K562 (cell line): ENCODE measurements around the gene NFXL1.

Experiments used
- BRCA1 ChIP-seq, 2 experiments: fragments of 450-650 bp in 1 of 2; sonication (generic) in 1 of 2; formaldehyde crosslinking in 1 of 2; IDR thresholded peaks; 2 replicates each; pipeline versions ENCODE4 v1.5.0 to v1.6.1; 2017 to 2020; ENCODE audit warnings: mild to moderate bottlenecking in 1 of 2, missing genetic modification reagents in 1 of 2
- FOXP1 ChIP-seq: sonication (generic); formaldehyde crosslinking; IDR thresholded peaks from 2 replicates; pipeline ENCODE4 v1.8.0; 2022; ENCODE audit warnings: mild to moderate bottlenecking, missing genetic modification reagents
- ZNF586 ChIP-seq: fragments of 450-650 bp; formaldehyde crosslinking; conservative IDR thresholded peaks from 2 replicates; pipeline ENCODE4 v1.4.0; 2020; ENCODE audit warnings: mild to moderate bottlenecking, moderate library complexity
- ZNF589 ChIP-seq: fragments of 200-800 bp; sonication (Bioruptor generic); IDR thresholded peaks from 2 replicates; pipeline ENCODE4 v1.6.1; 2016; ENCODE audit warnings: low read depth, missing genetic modification characterization, missing compliant biosample characterization
- TF ChIP-seq, protein P1 (sequence below): fragments of 450-650 bp; IDR thresholded peaks from 2 replicates; pipeline ENCODE4 v1.6.1; 2016; ENCODE audit warnings: missing biosample characterization, missing genetic modification characterization
- TF ChIP-seq, protein P2 (sequence below): IDR thresholded peaks from 3 replicates; pipeline ENCODE4 v1.6.1; 2011; ENCODE audit warnings: borderline replicate concordance, mild to moderate bottlenecking, moderate library complexity; ENCODE audit not compliant: insufficient read length; ENCODE audit errors: extremely low read depth
- TF ChIP-seq, protein P3 (sequence below): fragments of 250-450 bp; sonication (Bioruptor Pico); IDR thresholded peaks from 2 replicates; pipeline ENCODE4 v1.6.1; 2021; ENCODE audit warnings: mild to moderate bottlenecking
- TF ChIP-seq, protein P4 (sequence below), 3 experiments: IDR thresholded peaks in 2 of 3; conservative IDR thresholded peaks in 1 of 3; 2 replicates each; pipeline ENCODE4 v1.5.1; 2011 to 2012; ENCODE audit warnings: low read length in 3 of 3, mild to moderate bottlenecking in 3 of 3, control low read depth in 2 of 3, improper control_type of control experiment in 1 of 3, inconsistent platforms in 1 of 3, low read depth in 1 of 3, mixed read lengths in 1 of 3, moderate library complexity in 1 of 3; ENCODE audit not compliant: insufficient read depth in 2 of 3

DNA sequence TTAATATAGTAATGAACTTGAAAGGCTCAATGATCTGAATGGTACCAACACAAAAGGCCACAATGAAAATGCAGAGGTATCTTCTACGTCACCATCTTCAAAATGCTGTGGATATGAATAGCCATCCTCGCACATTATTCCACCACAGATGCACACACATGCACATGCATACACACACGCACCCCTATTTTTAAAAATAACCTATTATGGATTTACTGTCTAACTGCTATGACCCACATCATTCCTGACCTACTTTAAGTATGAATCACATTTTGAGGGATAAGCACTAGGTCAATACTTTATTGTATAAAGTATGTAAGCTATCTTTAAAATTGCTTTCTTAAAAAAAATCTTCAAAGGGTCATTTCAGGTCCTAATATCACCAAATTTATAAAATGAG lies 52.1 kb downstream of the NFXL1 start:
- TF ChIP-seq ZNF589 (CRISPR knock-in tag) (no peak), BRCA1 (IDR thresholded peaks at IDR 0.05) (no peak), BRCA1 (CRISPR knock-in tag; IDR thresholded peaks at IDR 0.05) (no peak), ZNF586 (CRISPR knock-in tag) (no peak), FOXP1 (CRISPR knock-in tag) (no peak)
- TF ChIP-seq, protein P1, sequence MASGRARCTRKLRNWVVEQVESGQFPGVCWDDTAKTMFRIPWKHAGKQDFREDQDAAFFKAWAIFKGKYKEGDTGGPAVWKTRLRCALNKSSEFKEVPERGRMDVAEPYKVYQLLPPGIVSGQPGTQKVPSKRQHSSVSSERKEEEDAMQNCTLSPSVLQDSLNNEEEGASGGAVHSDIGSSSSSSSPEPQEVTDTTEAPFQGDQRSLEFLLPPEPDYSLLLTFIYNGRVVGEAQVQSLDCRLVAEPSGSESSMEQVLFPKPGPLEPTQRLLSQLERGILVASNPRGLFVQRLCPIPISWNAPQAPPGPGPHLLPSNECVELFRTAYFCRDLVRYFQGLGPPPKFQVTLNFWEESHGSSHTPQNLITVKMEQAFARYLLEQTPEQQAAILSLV: no peak
- TF ChIP-seq, protein P2, sequence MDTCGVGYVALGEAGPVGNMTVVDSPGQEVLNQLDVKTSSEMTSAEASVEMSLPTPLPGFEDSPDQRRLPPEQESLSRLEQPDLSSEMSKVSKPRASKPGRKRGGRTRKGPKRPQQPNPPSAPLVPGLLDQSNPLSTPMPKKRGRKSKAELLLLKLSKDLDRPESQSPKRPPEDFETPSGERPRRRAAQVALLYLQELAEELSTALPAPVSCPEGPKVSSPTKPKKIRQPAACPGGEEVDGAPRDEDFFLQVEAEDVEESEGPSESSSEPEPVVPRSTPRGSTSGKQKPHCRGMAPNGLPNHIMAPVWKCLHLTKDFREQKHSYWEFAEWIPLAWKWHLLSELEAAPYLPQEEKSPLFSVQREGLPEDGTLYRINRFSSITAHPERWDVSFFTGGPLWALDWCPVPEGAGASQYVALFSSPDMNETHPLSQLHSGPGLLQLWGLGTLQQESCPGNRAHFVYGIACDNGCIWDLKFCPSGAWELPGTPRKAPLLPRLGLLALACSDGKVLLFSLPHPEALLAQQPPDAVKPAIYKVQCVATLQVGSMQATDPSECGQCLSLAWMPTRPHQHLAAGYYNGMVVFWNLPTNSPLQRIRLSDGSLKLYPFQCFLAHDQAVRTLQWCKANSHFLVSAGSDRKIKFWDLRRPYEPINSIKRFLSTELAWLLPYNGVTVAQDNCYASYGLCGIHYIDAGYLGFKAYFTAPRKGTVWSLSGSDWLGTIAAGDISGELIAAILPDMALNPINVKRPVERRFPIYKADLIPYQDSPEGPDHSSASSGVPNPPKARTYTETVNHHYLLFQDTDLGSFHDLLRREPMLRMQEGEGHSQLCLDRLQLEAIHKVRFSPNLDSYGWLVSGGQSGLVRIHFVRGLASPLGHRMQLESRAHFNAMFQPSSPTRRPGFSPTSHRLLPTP: no peak
- TF ChIP-seq, protein P3, sequence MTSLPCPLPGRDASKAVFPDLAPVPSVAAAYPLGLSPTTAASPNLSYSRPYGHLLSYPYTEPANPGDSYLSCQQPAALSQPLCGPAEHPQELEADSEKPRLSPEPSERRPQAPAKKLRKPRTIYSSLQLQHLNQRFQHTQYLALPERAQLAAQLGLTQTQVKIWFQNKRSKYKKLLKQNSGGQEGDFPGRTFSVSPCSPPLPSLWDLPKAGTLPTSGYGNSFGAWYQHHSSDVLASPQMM (CRISPR knock-in tag): no peak
- TF ChIP-seq, protein P4, sequence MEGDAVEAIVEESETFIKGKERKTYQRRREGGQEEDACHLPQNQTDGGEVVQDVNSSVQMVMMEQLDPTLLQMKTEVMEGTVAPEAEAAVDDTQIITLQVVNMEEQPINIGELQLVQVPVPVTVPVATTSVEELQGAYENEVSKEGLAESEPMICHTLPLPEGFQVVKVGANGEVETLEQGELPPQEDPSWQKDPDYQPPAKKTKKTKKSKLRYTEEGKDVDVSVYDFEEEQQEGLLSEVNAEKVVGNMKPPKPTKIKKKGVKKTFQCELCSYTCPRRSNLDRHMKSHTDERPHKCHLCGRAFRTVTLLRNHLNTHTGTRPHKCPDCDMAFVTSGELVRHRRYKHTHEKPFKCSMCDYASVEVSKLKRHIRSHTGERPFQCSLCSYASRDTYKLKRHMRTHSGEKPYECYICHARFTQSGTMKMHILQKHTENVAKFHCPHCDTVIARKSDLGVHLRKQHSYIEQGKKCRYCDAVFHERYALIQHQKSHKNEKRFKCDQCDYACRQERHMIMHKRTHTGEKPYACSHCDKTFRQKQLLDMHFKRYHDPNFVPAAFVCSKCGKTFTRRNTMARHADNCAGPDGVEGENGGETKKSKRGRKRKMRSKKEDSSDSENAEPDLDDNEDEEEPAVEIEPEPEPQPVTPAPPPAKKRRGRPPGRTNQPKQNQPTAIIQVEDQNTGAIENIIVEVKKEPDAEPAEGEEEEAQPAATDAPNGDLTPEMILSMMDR (IDR thresholded peaks at IDR 0.05 in 2 of 3, conservative IDR thresholded peaks at IDR 0.05 in 1 of 3; ENCODE audit: insufficient read depth in 2 of 3, low read depth in 1 of 3, low read length in 3 of 3): no peak
